Neural progenitor cell (in vitro differentiated cells): ENCODE results near the gene MARCKSL1. TPM values are rescaled to one million over a fixed set of nuclear protein-coding genes. Genes with fewer than 3 reads are reported as not detected.
A peak's percentile ranks its signal among the peaks of the same experiment; 100 is the strongest.

Experiments used
- DNase-seq: peaks from one replicate; pipeline ENCODE4 v3.0.0-alpha.2; 2016; ENCODE audit warnings: low spot score
- H2AFZ ChIP-seq: fragments of 200-600 bp; sonication (generic); replicated peaks from 2 replicates; pipeline ENCODE4 v1.6.1; 2016; ENCODE audit warnings: antibody characterized with exemption
- H3F3A ChIP-seq: fragments of 200-600 bp; sonication (generic); 2 replicates; pipeline ENCODE4 v1.6.1; 2016; ENCODE audit warnings: antibody characterized with exemption, low read depth
- H3K27ac ChIP-seq: fragments of 200-600 bp; sonication (generic); 2 replicates; pipeline ENCODE4 v1.5.1; 2016; ENCODE audit warnings: mild to moderate bottlenecking
- H3K27me3 ChIP-seq: fragments of 200-600 bp; sonication (generic); 2 replicates; pipeline ENCODE4 v1.6.1; 2016; ENCODE audit warnings: mild to moderate bottlenecking, moderate library complexity
- H3K36me3 ChIP-seq: fragments of 200-600 bp; sonication (generic); 2 replicates; pipeline ENCODE4 v1.5.1; 2016
- H3K4me1 ChIP-seq: fragments of 200-600 bp; sonication (generic); 2 replicates; pipeline ENCODE4 v1.6.1; 2016; ENCODE audit warnings: mixed run types
- H3K4me2 ChIP-seq: fragments of 200-600 bp; sonication (generic); 2 replicates; pipeline ENCODE4 v1.6.1; 2016
- H3K4me3 ChIP-seq: fragments of 200-600 bp; sonication (generic); 2 replicates; pipeline ENCODE4 v1.5.1; 2016
- H3K79me2 ChIP-seq: fragments of 200-600 bp; sonication (generic); 2 replicates; pipeline ENCODE4 v1.6.1; 2016; ENCODE audit warnings: low read depth
- H3K9ac ChIP-seq: fragments of 200-600 bp; sonication (generic); 2 replicates; pipeline ENCODE4 v1.6.1; 2016
- H3K9me3 ChIP-seq: fragments of 200-600 bp; sonication (generic); 2 replicates; pipeline ENCODE4 v1.5.1; 2016; ENCODE audit warnings: low read depth
- H4K20me1 ChIP-seq: fragments of 200-600 bp; sonication (generic); 2 replicates; pipeline ENCODE4 v1.6.1; 2016; ENCODE audit warnings: low read depth
- H3K27ac Mint-ChIP-seq: 3 replicates; pipeline ENCODE4 v1.8.0; 2021; ENCODE audit warnings: mixed read lengths
- H3K27me3 Mint-ChIP-seq: 2 replicates; pipeline ENCODE4 v1.8.0; 2022; ENCODE audit warnings: low read depth, mild to moderate bottlenecking, inconsistent platforms, moderate library complexity, mixed read lengths; ENCODE audit not compliant: insufficient read depth
- H3K36me3 Mint-ChIP-seq: 3 replicates; pipeline ENCODE4 v1.8.0; 2021; ENCODE audit warnings: mixed read lengths
- H3K4me1 Mint-ChIP-seq: 3 replicates; pipeline ENCODE4 v1.8.0; 2021; ENCODE audit warnings: mixed read lengths
- H3K4me3 Mint-ChIP-seq: 3 replicates; pipeline ENCODE4 v1.8.0; 2021; ENCODE audit warnings: mild to moderate bottlenecking, moderate library complexity, mixed read lengths
- H3K9me3 Mint-ChIP-seq: 3 replicates; pipeline ENCODE4 v1.8.0; 2020; ENCODE audit warnings: mixed read lengths
- EZH2 ChIP-seq: fragments of 200-600 bp; sonication (generic); IDR thresholded peaks from 2 replicates; pipeline ENCODE4 v1.6.1; 2017; ENCODE audit warnings: antibody characterized with exemption, mild to moderate bottlenecking, moderate library complexity
- EZH2phosphoT487 ChIP-seq: fragments of 200-600 bp; sonication (generic); IDR thresholded peaks from 2 replicates; pipeline ENCODE4 v1.6.1; 2017; ENCODE audit warnings: antibody characterized with exemption
- total RNA-seq: library from RNA; depleted of rRNA; stranded (reverse); fragments of >200 nt; gene quantifications from 2 replicates; pipeline ENCODE4 v1.2.3, GENCODE V29; 2015; ENCODE audit warnings: low replicate concordance
- TF ChIP-seq, protein P1 (sequence below): fragments of 200-600 bp; sonication (generic); IDR thresholded peaks from 2 replicates; pipeline ENCODE4 v1.5.1; 2017; ENCODE audit warnings: antibody characterized with exemption, mild to moderate bottlenecking

The MARCKSL1 gene
- total RNA-seq, 1 donor from 2014 or later = 258 TPM

DNA sequence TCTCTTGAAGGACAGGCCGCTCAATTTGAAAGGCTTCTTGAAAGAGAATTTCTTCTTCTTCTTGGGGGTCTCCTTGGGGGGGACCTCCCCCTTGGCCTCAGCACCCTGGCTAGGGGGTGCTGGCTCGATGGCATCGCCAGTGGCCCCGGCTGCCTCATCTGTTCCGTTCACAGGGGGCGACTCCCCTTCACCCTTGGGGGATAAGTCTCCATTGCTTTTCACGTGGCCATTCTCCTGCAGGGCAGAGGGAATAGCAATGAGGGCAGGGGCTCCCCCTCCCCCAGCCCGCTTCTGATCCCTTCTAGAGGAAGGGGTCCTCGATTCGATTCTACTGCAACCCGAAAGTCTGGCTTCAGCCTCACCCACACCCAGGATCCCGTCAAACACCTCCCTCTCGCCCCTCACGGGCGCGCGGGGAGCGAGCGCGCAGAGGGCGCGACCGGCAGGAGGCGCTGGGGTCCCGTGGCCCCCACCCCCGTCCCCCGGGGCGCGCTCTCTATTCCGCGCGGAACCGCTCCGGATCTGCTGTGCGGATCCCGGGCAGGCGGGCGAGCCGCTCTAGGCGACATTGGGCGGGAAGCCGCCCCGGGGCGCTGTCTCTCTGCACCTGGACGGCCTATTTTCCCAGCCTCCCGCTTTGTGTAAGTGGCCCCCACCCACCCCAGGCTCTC is 1.0 kb downstream of the MARCKSL1 start:
- peak overlapping the region; percentile 99 for H3K4me3 Mint-ChIP-seq
- H4K20me1 ChIP-seq = peaks cover 57% of the 10 kb centered on the region
- H3K36me3 Mint-ChIP-seq = peaks cover 32% of the 10 kb centered on the region
- H3K9me3 ChIP-seq = no peaks in the 10 kb centered on the region
- peaks cover 66% of the 10 kb centered on the region for H3F3A ChIP-seq
- peak overlapping the region; percentile 98 for H3K27ac Mint-ChIP-seq
- peaks cover 7% of the 10 kb centered on the region for H3K27me3 ChIP-seq
- peak overlapping the region; percentile 96 for H3K9ac ChIP-seq
- H2AFZ ChIP-seq = no peak overlapping the region
- H3K27ac ChIP-seq = peak overlapping the region; percentile 93
- H3K4me1 Mint-ChIP-seq = peaks cover 44% of the 10 kb centered on the region
- H3K27me3 Mint-ChIP-seq = peaks cover 28% of the 10 kb centered on the region
- TF ChIP-seq EZH2phosphoT487 = no peak
- TF ChIP-seq, protein P1, sequence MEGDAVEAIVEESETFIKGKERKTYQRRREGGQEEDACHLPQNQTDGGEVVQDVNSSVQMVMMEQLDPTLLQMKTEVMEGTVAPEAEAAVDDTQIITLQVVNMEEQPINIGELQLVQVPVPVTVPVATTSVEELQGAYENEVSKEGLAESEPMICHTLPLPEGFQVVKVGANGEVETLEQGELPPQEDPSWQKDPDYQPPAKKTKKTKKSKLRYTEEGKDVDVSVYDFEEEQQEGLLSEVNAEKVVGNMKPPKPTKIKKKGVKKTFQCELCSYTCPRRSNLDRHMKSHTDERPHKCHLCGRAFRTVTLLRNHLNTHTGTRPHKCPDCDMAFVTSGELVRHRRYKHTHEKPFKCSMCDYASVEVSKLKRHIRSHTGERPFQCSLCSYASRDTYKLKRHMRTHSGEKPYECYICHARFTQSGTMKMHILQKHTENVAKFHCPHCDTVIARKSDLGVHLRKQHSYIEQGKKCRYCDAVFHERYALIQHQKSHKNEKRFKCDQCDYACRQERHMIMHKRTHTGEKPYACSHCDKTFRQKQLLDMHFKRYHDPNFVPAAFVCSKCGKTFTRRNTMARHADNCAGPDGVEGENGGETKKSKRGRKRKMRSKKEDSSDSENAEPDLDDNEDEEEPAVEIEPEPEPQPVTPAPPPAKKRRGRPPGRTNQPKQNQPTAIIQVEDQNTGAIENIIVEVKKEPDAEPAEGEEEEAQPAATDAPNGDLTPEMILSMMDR = peak; percentile 69
- TF ChIP-seq EZH2 = no peak
- peaks cover 35% of the 10 kb centered on the region for H3K79me2 ChIP-seq
- peak overlapping the region; percentile 100 for H3K4me3 ChIP-seq
- peaks cover 36% of the 10 kb centered on the region for H3K4me1 ChIP-seq
- DNase-seq = peak; percentile 74
- no peaks in the 10 kb centered on the region for H3K9me3 Mint-ChIP-seq
- peaks cover 6% of the 10 kb centered on the region for H3K36me3 ChIP-seq
- H3K4me2 ChIP-seq = peak overlapping the region; percentile 100

DNA sequence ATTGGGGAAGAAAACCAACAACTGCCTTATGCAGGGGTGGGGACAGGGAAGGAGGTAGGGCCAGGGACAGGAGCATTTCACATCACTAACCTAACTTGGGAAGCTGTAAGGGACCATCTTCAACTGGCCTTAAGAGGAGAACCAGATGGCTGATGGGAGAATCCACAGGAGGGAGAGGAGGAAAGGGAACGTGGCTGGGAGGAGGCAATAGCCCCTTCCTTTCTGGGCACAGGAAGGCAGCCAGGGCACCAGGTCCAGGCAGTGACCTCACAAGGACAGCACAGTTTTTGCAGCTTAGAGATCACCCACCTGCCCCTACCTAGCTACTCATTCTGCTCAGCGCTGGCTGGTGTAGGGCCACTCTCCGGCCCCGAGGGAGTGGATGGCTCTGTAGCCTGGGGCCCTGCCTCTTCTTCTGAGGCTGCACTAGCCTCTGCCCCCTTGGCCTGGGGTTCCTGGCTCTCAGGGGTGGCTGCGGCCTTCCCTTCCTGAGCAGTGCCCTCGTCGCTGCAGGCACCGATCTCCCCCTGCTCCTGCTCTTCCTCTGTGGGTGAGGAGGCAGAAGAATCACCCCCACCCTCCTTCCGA is 1.7 kb downstream of the MARCKSL1 start:
- H3K27me3 ChIP-seq = peaks cover 7% of the 10 kb centered on the region
- H3K27ac ChIP-seq = peak overlapping the region; percentile 93
- H3K79me2 ChIP-seq = peaks cover 35% of the 10 kb centered on the region
- peak overlapping the region; percentile 96 for H3K9ac ChIP-seq
- H3K36me3 ChIP-seq = peaks cover 6% of the 10 kb centered on the region
- Mint-ChIP-seq H3K4me1 (peaks cover 44% of the 10 kb centered on the region), H3K9me3 (no peaks in the 10 kb centered on the region), H3K36me3 (peaks cover 35% of the 10 kb centered on the region), H3K4me3 (peak overlapping the region; percentile 99), H3K27ac (peak overlapping the region; percentile 98), H3K27me3 (peaks cover 31% of the 10 kb centered on the region)
- no peaks in the 10 kb centered on the region for H3K9me3 ChIP-seq
- peaks cover 64% of the 10 kb centered on the region for H4K20me1 ChIP-seq
- peaks cover 70% of the 10 kb centered on the region for H3F3A ChIP-seq
- peak overlapping the region; percentile 100 for H3K4me3 ChIP-seq
- peak overlapping the region; percentile 100 for H3K4me2 ChIP-seq
- no peak for DNase-seq
- TF ChIP-seq, protein P1 = no peak
- no peak for TF ChIP-seq EZH2phosphoT487
- no peak for TF ChIP-seq EZH2
- no peak overlapping the region for H2AFZ ChIP-seq
- peaks cover 36% of the 10 kb centered on the region for H3K4me1 ChIP-seq

DNA sequence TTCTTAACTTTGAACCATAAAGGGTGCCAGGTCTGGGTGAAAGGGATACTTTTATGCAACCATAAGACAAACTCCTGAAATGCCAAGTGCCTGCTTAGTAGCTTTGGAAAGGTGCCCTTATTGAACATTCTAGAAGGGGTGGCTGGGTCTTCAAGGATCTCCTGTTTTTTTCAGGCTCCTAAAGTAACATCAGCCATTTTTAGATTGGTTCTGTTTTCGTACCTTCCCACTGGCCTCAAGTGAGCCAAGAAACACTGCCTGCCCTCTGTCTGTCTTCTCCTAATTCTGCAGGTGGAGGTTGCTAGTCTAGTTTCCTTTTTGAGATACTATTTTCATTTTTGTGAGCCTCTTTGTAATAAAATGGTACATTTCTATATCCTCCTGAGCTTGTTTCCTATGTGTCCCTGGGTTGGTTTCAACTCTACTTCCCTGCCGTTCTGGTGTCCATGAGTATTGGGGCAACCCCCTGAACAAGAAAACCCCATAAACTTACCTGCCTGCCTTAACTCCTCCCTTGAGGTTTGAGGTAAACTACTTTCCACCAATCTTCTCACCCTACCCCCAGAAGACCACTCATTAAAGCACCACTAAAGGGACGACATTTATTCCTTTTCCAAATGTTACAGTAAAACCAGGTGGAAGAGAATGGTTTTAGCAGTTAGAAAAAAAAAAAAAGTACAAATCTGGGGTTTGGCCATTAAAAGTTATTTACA is 2.6 kb downstream of the MARCKSL1 start:
- H3K79me2 ChIP-seq = peaks cover 35% of the 10 kb centered on the region
- H3F3A ChIP-seq = peaks cover 73% of the 10 kb centered on the region
- peaks cover 31% of the 10 kb centered on the region for H3K27me3 Mint-ChIP-seq
- H3K9me3 Mint-ChIP-seq = no peaks in the 10 kb centered on the region
- H3K4me2 ChIP-seq = peak overlapping the region; percentile 100
- H2AFZ ChIP-seq = no peak overlapping the region
- peaks cover 42% of the 10 kb centered on the region for H3K36me3 Mint-ChIP-seq
- TF ChIP-seq EZH2phosphoT487 (no peak), EZH2 (no peak)
- TF ChIP-seq, protein P1 = no peak
- no peak for DNase-seq
- peaks cover 34% of the 10 kb centered on the region for H3K4me1 ChIP-seq
- H4K20me1 ChIP-seq = peaks cover 65% of the 10 kb centered on the region
- H3K27ac Mint-ChIP-seq = peak overlapping the region; percentile 5
- H3K36me3 ChIP-seq = peaks cover 6% of the 10 kb centered on the region
- peaks cover 7% of the 10 kb centered on the region for H3K27me3 ChIP-seq
- H3K27ac ChIP-seq = peak overlapping the region; percentile 1
- peaks cover 39% of the 10 kb centered on the region for H3K4me1 Mint-ChIP-seq
- H3K4me3 Mint-ChIP-seq = peak overlapping the region; percentile 99
- H3K4me3 ChIP-seq = peak overlapping the region; percentile 100
- H3K9me3 ChIP-seq = no peaks in the 10 kb centered on the region
- no peak overlapping the region for H3K9ac ChIP-seq
